Thyroid gland (tissue), 4 donors: ENCODE measurements around the gene PDCD5.

Experiments
- POLR2A ChIP-seq, 2 donors: fragments of 450-650 bp; IDR thresholded peaks; one replicate each; pipeline ENCODE4 v1.6.1; 2017; ENCODE audit warnings: antibody characterized with exemption in 2 of 2, mild to moderate bottlenecking in 2 of 2, moderate library complexity in 1 of 2
- TF ChIP-seq, protein P1 (sequence below), 6 experiments: fragments of 200-600 bp in 3 of 6; fragments of 450-650 bp in 3 of 6; sonication (generic) in 3 of 6; IDR thresholded peaks; one replicate each; pipeline ENCODE4 v1.5.1; 2016 to 2019; ENCODE audit warnings: antibody characterized with exemption in 6 of 6, mild to moderate bottlenecking in 2 of 6, inconsistent platforms in 1 of 6, moderate library complexity in 1 of 6

DNA sequence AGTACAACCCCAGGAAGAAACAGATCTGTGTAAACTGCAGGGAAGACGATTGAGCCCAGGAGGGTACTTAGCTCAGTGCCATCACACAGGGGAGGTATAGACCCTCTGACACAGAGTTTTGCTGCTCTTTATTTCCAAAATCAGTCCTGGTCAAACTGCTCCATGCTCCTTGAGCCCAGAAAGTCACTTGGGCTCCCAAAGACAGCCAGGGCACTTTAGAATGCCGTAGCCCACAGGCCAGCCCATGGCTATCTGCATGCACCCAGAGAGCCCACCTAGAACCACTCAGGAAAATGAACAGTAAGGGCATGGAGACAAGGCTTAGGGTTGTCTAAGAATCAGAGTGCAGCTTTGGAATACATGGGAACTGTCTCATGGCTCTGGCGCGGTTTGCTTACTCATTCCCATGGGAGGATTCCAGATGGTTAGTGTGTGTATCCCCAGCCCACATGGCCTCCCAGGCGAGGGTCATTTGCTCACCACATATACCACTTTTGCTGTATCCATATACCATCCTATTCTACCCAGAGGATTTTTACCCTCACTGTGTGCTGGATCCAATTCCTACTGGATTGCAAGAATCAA lies 14.7 kb upstream of the PDCD5 start:
- TF ChIP-seq, protein P1, sequence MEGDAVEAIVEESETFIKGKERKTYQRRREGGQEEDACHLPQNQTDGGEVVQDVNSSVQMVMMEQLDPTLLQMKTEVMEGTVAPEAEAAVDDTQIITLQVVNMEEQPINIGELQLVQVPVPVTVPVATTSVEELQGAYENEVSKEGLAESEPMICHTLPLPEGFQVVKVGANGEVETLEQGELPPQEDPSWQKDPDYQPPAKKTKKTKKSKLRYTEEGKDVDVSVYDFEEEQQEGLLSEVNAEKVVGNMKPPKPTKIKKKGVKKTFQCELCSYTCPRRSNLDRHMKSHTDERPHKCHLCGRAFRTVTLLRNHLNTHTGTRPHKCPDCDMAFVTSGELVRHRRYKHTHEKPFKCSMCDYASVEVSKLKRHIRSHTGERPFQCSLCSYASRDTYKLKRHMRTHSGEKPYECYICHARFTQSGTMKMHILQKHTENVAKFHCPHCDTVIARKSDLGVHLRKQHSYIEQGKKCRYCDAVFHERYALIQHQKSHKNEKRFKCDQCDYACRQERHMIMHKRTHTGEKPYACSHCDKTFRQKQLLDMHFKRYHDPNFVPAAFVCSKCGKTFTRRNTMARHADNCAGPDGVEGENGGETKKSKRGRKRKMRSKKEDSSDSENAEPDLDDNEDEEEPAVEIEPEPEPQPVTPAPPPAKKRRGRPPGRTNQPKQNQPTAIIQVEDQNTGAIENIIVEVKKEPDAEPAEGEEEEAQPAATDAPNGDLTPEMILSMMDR (IDR thresholded peaks at IDR 0.05) = no peak
- TF ChIP-seq POLR2A (IDR thresholded peaks at IDR 0.05) = no peak
